HEK293T (cell line): ENCODE measurements around the gene ATP1B1.

Source experiments
- CTCF ChIA-PET: fragments of 350-600 bp; formaldehyde crosslinking; extraction: SDS; loops from one replicate; lab custom pipeline; 2021; ENCODE audit warnings: antibody characterized with exemption, inconsistent platforms; lab: Yijun Ruan, JAX
- POLR2A ChIA-PET: fragments of 350-600 bp; formaldehyde crosslinking; extraction: SDS; loops from one replicate; lab custom pipeline; 2020; ENCODE audit warnings: antibody characterized with exemption, inconsistent platforms; lab: Yijun Ruan, JAX
- DNase-seq: peaks from one replicate; pipeline ENCODE4 v3.0.0; 2012; ENCODE audit warnings: mixed read lengths; ENCODE audit errors: extremely low spot score
- ARNT ChIP-seq: fragments of 450-650 bp; IDR thresholded peaks from 2 replicates; pipeline ENCODE4 v1.6.1; 2017; ENCODE audit warnings: mild to moderate bottlenecking
- BHLHE40 ChIP-seq: fragments of 450-650 bp; IDR thresholded peaks from 2 replicates; pipeline ENCODE4 v1.6.1; 2016; ENCODE audit warnings: mild to moderate bottlenecking, moderate library complexity, borderline replicate concordance
- CTBP1 ChIP-seq: fragments of 450-650 bp; IDR thresholded peaks from 2 replicates; pipeline ENCODE4 v1.6.1; 2016; ENCODE audit warnings: borderline replicate concordance
- ELF4 ChIP-seq: fragments of 450-650 bp; IDR thresholded peaks from 2 replicates; pipeline ENCODE4 v1.6.1; 2017; ENCODE audit warnings: antibody characterized with exemption
- FOXA1 ChIP-seq: fragments of 450-650 bp; IDR thresholded peaks from 2 replicates; pipeline ENCODE4 v1.6.1; 2016; ENCODE audit warnings: mild to moderate bottlenecking
- FOXK2 ChIP-seq: fragments of 450-650 bp; IDR thresholded peaks from 2 replicates; pipeline ENCODE4 v1.6.1; 2016; ENCODE audit warnings: mild to moderate bottlenecking
- FOXM1 ChIP-seq: fragments of 450-650 bp; IDR thresholded peaks from 2 replicates; pipeline ENCODE4 v1.6.1; 2017; ENCODE audit warnings: mild to moderate bottlenecking, borderline replicate concordance
- HDGF ChIP-seq: fragments of 450-650 bp; IDR thresholded peaks from 2 replicates; pipeline ENCODE4 v1.6.1; 2017; ENCODE audit warnings: antibody characterized with exemption, borderline replicate concordance
- L3MBTL2 ChIP-seq: fragments of 450-650 bp; conservative IDR thresholded peaks from 2 replicates; pipeline ENCODE4 v1.6.1; 2016; ENCODE audit warnings: mild to moderate bottlenecking
- LEF1 ChIP-seq: fragments of 450-650 bp; IDR thresholded peaks from 2 replicates; pipeline ENCODE4 v1.6.1; 2017; ENCODE audit warnings: mild to moderate bottlenecking, borderline replicate concordance
- NFRKB ChIP-seq: fragments of 450-650 bp; IDR thresholded peaks from 2 replicates; pipeline ENCODE4 v1.6.1; 2016; ENCODE audit warnings: mild to moderate bottlenecking, moderate library complexity
- PKNOX1 ChIP-seq: fragments of 450-650 bp; IDR thresholded peaks from 2 replicates; pipeline ENCODE4 v1.6.1; 2016
- SP1 ChIP-seq: fragments of 450-650 bp; IDR thresholded peaks from 2 replicates; pipeline ENCODE4 v1.6.1; 2017
- SUZ12 ChIP-seq: fragments of 450-650 bp; IDR thresholded peaks from 2 replicates; pipeline ENCODE4 v1.6.1; 2016; ENCODE audit warnings: mild to moderate bottlenecking
- TARDBP ChIP-seq: fragments of 450-650 bp; IDR thresholded peaks from 2 replicates; pipeline ENCODE4 v1.6.1; 2016
- ZNF384 ChIP-seq: fragments of 450-650 bp; IDR thresholded peaks from 2 replicates; pipeline ENCODE4 v1.6.1; 2016

ATP1B1 gene

GRCh38 chr1:169143984-169144383 is 37.5 kb downstream of the ATP1B1 start:
- no peak for TF ChIP-seq ELF4
- no peak for TF ChIP-seq CTBP1
- no peak for TF ChIP-seq LEF1
- TF ChIP-seq ARNT, result no peak
- no peak for TF ChIP-seq L3MBTL2
- no peak for TF ChIP-seq TARDBP
- no peak for TF ChIP-seq PKNOX1
- TF ChIP-seq FOXK2, result no peak
- no peak for TF ChIP-seq BHLHE40
- no peak for TF ChIP-seq FOXM1
- TF ChIP-seq NFRKB, result no peak
- no peak for TF ChIP-seq SP1
- TF ChIP-seq FOXA1, result no peak
- TF ChIP-seq SUZ12, result no peak
- ChIA-PET CTCF (no interaction called here), POLR2A (no interaction called here)
- no peak for DNase-seq

- TF ChIP-seq PKNOX1 (no peak), BHLHE40 (no peak), FOXK2 (no peak), LEF1 (no peak), FOXA1 (no peak), HDGF (no peak), SP1 (no peak), CTBP1 (no peak), TARDBP (no peak), ZNF384 (no peak), NFRKB (no peak), ARNT (no peak)
- POLR2A ChIA-PET, result no interaction called here
- DNase-seq, result no peak
- CTCF ChIA-PET, result no interaction called here
Measured at GRCh38 chr1:169144941-169145626, 38.6 kb downstream of the ATP1B1 start.

GRCh38 chr1:169146576-169147214 is 40.2 kb downstream of the ATP1B1 start:
- ChIA-PET POLR2A (no interaction called here), CTCF (no interaction called here)
- TF ChIP-seq HDGF, result no peak
- no peak for TF ChIP-seq TARDBP
- no peak for TF ChIP-seq FOXM1
- no peak for TF ChIP-seq ELF4
- TF ChIP-seq FOXK2, result no peak
- no peak for TF ChIP-seq PKNOX1
- TF ChIP-seq ZNF384, result no peak
- no peak for TF ChIP-seq L3MBTL2
- no peak for TF ChIP-seq NFRKB
- no peak for TF ChIP-seq LEF1
- no peak for TF ChIP-seq CTBP1
- TF ChIP-seq BHLHE40, result no peak
- no peak for TF ChIP-seq ARNT
- no peak for TF ChIP-seq SUZ12
- TF ChIP-seq FOXA1, result no peak
- TF ChIP-seq SP1, result no peak
- no peak for DNase-seq

- no peak for TF ChIP-seq PKNOX1
- TF ChIP-seq FOXM1, result no peak
- no peak for TF ChIP-seq LEF1
- TF ChIP-seq FOXA1, result no peak
- TF ChIP-seq NFRKB, result no peak
- TF ChIP-seq CTBP1, result no peak
- TF ChIP-seq L3MBTL2, result no peak
- TF ChIP-seq SUZ12, result no peak
- no peak for TF ChIP-seq TARDBP
- no peak for TF ChIP-seq BHLHE40
- no peak for TF ChIP-seq SP1
- TF ChIP-seq ARNT, result no peak
- TF ChIP-seq HDGF, result no peak
- no peak for TF ChIP-seq FOXK2
- TF ChIP-seq ELF4, result no peak
- POLR2A ChIA-PET, result no interaction called here
- CTCF ChIA-PET, result no interaction called here
- DNase-seq, result no peak
Measured at GRCh38 chr1:169148472-169149252, 42.2 kb downstream of the ATP1B1 start.
